Hepatocyte (in vitro differentiated cells): ENCODE results near the gene AUTS2.

ENCODE experiments used
- EZH2phosphoT487 ChIP-seq: fragments of 200-600 bp; sonication (generic); IDR thresholded peaks from one replicate; pipeline ENCODE4 v1.6.1; 2018; ENCODE audit warnings: antibody characterized with exemption, mild to moderate bottlenecking, low read depth, moderate library complexity; ENCODE audit not compliant: unreplicated experiment, severe bottlenecking
- TF ChIP-seq, protein P1 (sequence below): fragments of 200-600 bp; sonication (generic); IDR thresholded peaks from 2 replicates; pipeline ENCODE4 v1.5.1; 2016; ENCODE audit warnings: antibody characterized with exemption, mild to moderate bottlenecking; ENCODE audit not compliant: poor library complexity

DNA sequence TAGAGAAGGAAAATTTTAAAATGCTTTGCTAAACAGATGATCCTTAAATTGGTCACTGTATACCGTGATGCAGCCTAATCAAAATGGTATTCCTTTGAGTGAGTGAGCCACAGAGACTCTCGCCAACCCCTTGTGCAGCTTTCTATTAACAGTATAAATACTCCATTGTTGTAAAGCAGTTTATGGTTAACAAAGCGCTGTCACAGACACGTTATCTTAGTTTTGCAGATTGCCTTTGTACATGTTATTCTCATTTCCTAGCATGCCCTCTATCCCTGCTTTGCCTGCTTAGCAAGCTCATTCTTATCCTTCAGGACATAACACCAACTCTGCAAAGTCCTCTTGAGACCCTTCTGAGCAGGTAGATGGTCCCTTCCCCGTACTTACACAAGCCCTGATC lies 694.4 kb downstream of the AUTS2 start:
- TF ChIP-seq, protein P1, sequence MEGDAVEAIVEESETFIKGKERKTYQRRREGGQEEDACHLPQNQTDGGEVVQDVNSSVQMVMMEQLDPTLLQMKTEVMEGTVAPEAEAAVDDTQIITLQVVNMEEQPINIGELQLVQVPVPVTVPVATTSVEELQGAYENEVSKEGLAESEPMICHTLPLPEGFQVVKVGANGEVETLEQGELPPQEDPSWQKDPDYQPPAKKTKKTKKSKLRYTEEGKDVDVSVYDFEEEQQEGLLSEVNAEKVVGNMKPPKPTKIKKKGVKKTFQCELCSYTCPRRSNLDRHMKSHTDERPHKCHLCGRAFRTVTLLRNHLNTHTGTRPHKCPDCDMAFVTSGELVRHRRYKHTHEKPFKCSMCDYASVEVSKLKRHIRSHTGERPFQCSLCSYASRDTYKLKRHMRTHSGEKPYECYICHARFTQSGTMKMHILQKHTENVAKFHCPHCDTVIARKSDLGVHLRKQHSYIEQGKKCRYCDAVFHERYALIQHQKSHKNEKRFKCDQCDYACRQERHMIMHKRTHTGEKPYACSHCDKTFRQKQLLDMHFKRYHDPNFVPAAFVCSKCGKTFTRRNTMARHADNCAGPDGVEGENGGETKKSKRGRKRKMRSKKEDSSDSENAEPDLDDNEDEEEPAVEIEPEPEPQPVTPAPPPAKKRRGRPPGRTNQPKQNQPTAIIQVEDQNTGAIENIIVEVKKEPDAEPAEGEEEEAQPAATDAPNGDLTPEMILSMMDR = no peak
- no peak for TF ChIP-seq EZH2phosphoT487
